Measurements from ENCODE around the gene ANO3. TPM values are rescaled to one million over a fixed set of nuclear protein-coding genes. Genes with fewer than 3 reads are reported as not detected.

The ANO3 gene
- total RNA-seq, 1 donor from 2014 or later: 0.29 TPM

- Mint-ChIP-seq H3K27me3 (no peaks in the 10 kb centered on the region), H3K27ac (no peak overlapping the region), H3K4me3 (no peak overlapping the region), H3K9me3 (peaks cover 6% of the 10 kb centered on the region), H3K36me3 (no peaks in the 10 kb centered on the region), H3K4me1 (ENCODE audit: unreplicated experiment) (no peaks in the 10 kb centered on the region)
- DNase-seq (ENCODE audit: extremely low spot score, unreplicated experiment): no peak
- no peak for TF ChIP-seq CTCF (conservative IDR thresholded peaks at IDR 0.05)
Observed at GRCh38 chr11:26597899-26598298, 266.0 kb downstream of the ANO3 start.

GRCh38 chr11:26599425-26599824, 267.5 kb downstream of the ANO3 start:
- H3K27me3 Mint-ChIP-seq: no peaks in the 10 kb centered on the region
- H3K36me3 Mint-ChIP-seq: no peaks in the 10 kb centered on the region
- H3K9me3 Mint-ChIP-seq: peaks cover 6% of the 10 kb centered on the region
- no peak overlapping the region for H3K27ac Mint-ChIP-seq
- H3K4me1 Mint-ChIP-seq (ENCODE audit: unreplicated experiment): no peaks in the 10 kb centered on the region
- H3K4me3 Mint-ChIP-seq: no peak overlapping the region
- no peak for DNase-seq (ENCODE audit: extremely low spot score, unreplicated experiment)
- no peak for TF ChIP-seq CTCF (conservative IDR thresholded peaks at IDR 0.05)

- Mint-ChIP-seq H3K27me3 (no peaks in the 10 kb centered on the region), H3K4me3 (no peak overlapping the region), H3K36me3 (no peaks in the 10 kb centered on the region), H3K27ac (no peak overlapping the region), H3K9me3 (peaks cover 6% of the 10 kb centered on the region), H3K4me1 (ENCODE audit: unreplicated experiment) (no peaks in the 10 kb centered on the region)
- no peak for DNase-seq (ENCODE audit: extremely low spot score, unreplicated experiment)
- TF ChIP-seq CTCF (conservative IDR thresholded peaks at IDR 0.05): no peak
Observed at GRCh38 chr11:26599876-26600434, 268.0 kb downstream of the ANO3 start.

GRCh38 chr11:26607725-26608506, 276.0 kb downstream of the ANO3 start:
- no peaks in the 10 kb centered on the region for H3K36me3 Mint-ChIP-seq
- no peaks in the 10 kb centered on the region for H3K27me3 Mint-ChIP-seq
- TF ChIP-seq CTCF (conservative IDR thresholded peaks at IDR 0.05): no peak
- H3K4me1 Mint-ChIP-seq (ENCODE audit: unreplicated experiment): no peaks in the 10 kb centered on the region
- DNase-seq (ENCODE audit: extremely low spot score, unreplicated experiment): no peak
- H3K27ac Mint-ChIP-seq: no peak overlapping the region
- peaks cover 4% of the 10 kb centered on the region for H3K9me3 Mint-ChIP-seq
- H3K4me3 Mint-ChIP-seq: no peak overlapping the region

GRCh38 chr11:26608507-26609146, 276.7 kb downstream of the ANO3 start:
- TF ChIP-seq CTCF (conservative IDR thresholded peaks at IDR 0.05): no peak
- no peak overlapping the region for H3K4me3 Mint-ChIP-seq
- no peaks in the 10 kb centered on the region for H3K4me1 Mint-ChIP-seq (ENCODE audit: unreplicated experiment)
- H3K27me3 Mint-ChIP-seq: no peaks in the 10 kb centered on the region
- no peak overlapping the region for H3K27ac Mint-ChIP-seq
- H3K36me3 Mint-ChIP-seq: no peaks in the 10 kb centered on the region
- DNase-seq (ENCODE audit: extremely low spot score, unreplicated experiment): no peak
- H3K9me3 Mint-ChIP-seq: peaks cover 4% of the 10 kb centered on the region

All from type B pancreatic cell (in vitro differentiated cells).